GM18861 (cell line): Measurements from ENCODE around the gene KBTBD4.
A peak's percentile ranks its signal among the peaks of the same experiment; 100 is the strongest.
"Not testable (repeated sequence)": the region's sequence is repeated elsewhere in the genome, so short reads cannot be mapped to it uniquely, and the experiment has no call there.

Source experiments
- ATAC-seq: cut with Tn5 transposase; IDR thresholded peaks from one replicate; pipeline ENCODE4 v1.9.1; 2021; ENCODE audit not compliant: unreplicated experiment

The KBTBD4 gene

DNA sequence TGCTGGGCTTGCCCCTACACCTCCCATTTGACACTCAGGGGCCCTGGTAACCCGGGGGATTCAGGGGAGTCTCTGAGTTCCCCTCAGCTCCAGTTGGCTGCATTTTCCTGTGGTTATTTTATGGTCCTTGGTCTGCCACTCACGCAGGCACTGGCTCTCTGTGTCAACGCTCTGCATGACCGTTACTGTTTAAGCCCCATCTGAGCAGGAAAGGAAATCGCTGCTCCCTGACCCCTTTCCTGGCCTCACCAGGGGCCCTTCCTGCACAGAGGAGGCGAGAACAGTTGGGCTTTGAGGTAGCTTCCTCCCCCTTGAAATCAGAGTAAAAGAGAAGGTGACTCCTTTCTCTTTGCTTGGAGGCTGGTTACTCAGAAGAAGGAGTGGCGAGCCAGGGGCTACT lies 13.0 kb upstream of the KBTBD4 start:
- ATAC-seq: no peak

GRCh38 chr11:47589977-47590861 lies 11.4 kb upstream of the KBTBD4 start:
- no peak for ATAC-seq

DNA sequence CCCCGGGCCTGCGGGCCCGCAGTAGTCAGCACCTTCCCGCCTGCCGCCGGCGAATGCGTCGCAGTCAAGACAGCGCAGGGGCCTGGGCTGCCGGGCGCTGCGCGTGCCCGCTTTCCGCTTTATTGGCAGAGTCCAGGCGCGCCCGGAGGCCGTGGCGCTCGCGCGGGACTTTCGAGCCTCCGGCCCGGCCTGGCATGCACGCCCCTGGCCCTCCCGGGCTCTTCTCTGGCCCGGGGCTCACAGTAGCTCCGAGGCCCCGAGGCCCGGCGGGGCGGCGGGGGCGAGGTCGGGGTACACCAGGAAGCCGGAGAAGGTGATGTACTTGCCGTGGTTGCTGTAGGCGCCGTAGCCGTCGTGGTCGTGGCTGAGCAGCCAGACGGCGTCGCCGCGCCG lies 10.8 kb upstream of the KBTBD4 start:
- ATAC-seq: no peak

GRCh38 chr11:47589118-47589517 lies 10.3 kb upstream of the KBTBD4 start:
- ATAC-seq: no peak

DNA sequence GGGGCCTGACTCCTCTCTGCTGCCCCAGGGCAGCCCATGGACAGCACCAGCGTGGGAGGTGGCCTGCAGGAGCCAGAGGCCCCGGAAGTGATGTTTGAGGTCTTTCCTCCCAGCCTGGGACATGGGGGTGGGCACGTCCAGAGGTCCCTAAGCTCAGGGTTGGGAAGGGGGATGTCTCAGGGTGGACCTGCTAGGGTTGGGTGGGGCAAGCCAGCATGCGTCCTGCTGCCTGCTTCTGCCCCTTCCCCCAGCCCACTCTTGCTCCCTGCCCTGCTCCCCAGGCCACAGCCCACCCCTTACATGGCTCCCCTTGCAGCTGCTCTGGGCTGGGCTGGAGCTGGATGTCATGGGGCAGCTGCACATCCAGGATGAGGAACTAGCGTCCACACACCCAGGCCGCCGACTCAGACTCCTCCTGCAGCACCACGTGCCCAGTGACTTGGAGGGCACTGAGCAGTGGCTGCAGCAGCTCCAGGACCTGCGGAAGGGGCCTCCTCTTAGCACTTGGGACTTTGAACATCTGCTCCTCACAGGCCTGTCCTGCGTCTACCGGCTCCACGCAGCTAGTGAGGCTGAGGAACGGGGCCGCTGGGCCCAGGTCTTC lies 9.1 kb upstream of the KBTBD4 start:
- ATAC-seq: no peak

GRCh38 chr11:47587039-47587716 lies 8.4 kb upstream of the KBTBD4 start:
- no peak for ATAC-seq

DNA sequence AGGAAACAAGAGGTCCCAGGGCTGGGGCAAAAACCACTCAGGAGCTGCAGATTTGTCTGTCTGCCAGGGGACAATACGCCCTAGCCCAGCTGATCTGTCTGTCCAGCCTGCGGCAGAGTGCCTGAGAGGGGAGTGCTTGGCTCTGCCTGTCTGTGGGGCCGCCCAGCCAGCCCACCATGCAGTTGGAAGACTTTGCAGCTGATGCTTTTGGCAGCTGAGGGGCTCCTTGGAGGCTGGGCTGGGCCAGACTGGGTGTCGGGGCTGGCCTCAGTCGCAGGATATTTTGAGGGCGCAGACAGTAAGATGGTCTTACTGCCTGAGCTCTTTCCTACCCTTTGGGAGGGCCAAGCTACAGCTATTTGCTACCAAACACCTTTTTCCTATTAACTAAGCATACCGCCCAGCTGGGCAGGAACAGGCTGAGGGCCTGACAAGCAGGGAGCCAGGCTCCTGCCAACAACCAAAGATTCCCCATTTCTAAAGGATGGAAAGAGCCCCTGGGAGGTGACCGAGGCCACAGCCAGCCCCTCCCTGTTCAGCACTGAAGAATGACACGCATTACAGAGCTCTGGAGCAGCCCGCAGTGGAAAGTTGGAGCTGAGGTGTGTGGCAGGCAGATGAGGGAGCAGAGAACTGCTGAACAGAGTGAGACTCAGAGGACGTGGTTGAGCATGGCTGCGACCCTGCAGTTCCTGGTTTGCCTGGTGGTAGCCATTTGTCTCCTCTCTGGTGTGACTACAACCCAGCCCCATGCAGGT lies 7.5 kb upstream of the KBTBD4 start, which contains the start of gene FAM180B:
TSS of gene FAM180B (plus strand) at position 581 of the 758 bp plus-strand sequence. CDS start at position 672, 91 bp downstream.
- ATAC-seq: no peak

DNA sequence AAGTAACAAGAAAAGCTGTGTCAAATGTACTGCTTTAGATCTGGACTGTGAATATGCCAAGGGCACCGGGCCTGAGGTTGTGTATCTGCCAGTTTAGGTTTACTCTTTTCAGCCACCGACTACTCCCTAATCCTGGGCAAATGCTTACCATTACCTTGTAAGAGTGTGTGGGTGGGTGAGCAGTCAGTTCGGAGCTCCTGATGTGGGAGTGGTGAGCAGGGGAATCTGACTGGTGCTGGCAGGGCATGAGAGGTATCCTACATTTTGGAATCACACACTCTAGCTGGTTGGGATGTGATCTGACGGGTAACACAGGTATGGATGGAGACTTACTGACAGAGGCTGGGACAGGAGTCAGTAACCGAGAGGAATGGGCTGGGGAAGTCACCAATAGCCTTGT lies 5.1 kb upstream of the KBTBD4 start:
- no peak for ATAC-seq

DNA sequence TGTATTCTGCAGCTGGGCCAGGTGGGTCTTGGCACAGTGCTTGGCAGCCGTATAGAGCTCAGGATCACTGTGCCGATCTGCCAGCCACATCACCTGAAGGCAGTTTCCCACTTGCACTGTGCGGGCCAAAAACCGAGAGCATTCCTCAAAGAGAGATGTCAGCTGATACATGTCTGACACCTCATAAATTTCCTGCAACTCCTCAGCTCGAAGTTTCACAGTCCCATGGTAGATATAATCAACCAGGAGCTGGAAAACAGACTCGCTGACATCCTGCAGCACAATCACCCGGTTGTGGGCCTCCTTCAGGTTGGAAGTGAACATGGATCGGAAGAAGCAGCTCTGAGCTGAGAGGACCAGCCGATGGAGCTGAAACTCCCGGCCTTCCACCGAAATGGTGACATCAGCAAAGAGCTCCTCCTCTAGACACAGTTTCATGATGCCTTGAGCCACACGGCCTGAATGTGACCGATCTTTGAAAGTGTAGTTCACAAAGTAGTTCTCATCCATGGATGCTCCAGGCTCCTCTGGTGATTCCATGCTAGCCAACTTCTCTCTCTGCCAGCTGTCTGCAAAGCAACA lies 1.2 kb downstream of the KBTBD4 start:
- ATAC-seq: no peak

DNA sequence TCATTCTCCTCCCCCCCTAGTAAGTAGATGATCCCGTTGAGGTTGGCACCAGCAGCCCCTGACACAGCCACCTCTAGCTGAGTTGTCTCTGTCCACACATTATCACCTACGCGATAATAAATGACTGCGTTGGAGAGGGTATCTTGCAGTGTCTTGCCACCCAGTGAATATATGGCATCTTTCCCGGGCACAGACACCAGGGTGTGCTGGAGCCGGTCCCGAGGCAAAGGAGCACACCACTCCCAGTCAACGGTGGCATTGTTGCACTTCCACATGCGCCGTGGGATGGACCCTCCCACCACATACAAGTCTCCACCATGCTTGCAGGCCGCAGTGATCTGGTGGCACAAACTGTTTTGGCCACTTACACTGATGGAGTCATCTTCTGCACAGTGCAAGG lies 5.4 kb downstream of the KBTBD4 start:
- no peak for ATAC-seq

GRCh38 chr11:47572715-47573255 lies 6.0 kb downstream of the KBTBD4 start:
- no peak for ATAC-seq

GRCh38 chr11:47571895-47572294 lies 6.9 kb downstream of the KBTBD4 start:
- ATAC-seq: no peak

GRCh38 chr11:47571357-47571729 lies 7.4 kb downstream of the KBTBD4 start:
- ATAC-seq: no peak

- ATAC-seq: no peak
These were observed 8.0 kb downstream of the KBTBD4 start for GRCh38 chr11:47570651-47571356.

DNA sequence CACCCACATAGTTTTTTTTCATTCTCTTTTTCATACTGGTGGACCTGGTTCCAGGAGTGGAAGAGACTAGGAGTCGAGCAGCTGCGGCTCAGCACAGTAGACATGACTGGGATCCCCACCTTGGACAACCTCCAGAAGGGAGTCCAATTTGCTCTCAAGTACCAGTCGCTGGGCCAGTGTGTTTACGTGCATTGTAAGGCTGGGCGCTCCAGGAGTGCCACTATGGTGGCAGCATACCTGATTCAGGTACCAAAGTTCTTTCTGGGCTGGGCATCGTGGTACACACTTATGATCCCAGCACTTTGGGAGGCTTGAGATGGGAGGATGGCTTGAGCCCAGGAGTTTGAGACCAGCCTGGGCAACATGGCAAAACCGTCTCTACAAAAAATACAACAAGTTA lies 9.1 kb downstream of the KBTBD4 start:
- ATAC-seq: no peak

DNA sequence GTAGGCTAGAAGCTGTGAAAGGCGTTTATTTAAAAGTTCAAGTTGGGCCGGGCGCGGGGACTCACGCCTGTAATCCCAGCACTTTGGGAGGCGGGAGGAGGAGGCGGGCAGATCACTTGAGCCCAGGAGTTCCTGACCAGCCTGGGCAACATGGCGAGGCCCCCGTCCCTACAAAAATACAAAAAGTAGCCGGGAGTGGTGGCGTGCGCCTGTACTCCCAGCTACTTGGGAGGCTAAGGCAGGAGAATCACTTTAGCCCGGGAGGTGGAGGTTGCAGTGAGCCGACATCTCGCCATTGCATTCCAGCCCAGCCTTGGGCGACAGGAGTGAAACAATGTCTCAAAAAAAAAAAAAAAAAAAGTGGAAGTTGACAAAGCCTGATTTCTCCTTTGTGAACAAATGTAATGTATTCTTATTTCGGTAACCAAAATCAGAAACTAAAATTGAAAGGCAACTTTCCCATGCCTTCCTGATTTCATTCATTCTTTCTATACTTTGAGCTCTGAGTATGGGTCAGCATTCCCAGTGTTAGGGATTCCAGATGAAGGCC lies 12.5 kb downstream of the KBTBD4 start:
- ATAC-seq: no peak

DNA sequence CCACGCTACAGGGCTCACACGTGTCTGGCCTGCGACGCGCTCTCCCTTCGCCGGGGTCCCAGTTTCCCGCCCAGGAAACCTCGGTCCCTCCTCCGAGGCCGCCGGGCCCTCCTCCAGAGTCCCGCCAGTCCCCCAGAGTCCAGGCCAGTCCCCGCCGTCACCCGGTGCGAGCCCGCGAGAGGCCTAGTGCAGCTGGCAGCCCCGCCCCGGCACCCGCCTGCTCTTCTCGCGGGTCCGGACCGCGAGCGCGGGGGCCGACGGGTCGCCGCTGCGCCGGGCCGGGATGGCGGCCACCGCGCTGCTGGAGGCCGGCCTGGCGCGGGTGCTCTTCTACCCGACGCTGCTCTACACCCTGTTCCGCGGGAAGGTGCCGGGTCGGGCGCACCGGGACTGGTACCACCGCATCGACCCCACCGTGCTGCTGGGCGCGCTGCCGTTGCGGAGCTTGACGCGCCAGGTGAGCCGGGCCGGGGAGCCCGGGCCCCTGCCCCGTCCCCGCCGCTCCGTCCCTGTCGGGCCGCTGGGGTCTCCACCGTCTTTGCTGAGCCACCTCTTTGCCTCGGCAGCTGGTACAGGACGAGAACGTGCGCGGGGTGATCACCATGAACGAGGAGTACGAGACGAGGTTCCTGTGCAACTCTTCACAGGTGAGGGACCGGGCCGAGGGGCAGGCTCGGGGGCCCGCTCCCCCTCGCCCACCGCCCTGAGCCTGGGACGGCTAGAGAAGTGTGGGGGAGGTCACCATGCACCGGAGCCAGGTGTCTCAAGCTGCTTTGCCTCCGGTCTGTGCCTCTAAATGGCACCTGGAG lies 13.2 kb downstream of the KBTBD4 start, which contains the start of gene PTPMT1:
TSS of gene PTPMT1 (plus strand) at position 260 of the 809 bp plus-strand sequence. CDS start at position 284, 24 bp downstream.
- peak; percentile 87 for ATAC-seq

GRCh38 chr11:47564933-47565339 lies 13.8 kb downstream of the KBTBD4 start:
- ATAC-seq: no peak

DNA sequence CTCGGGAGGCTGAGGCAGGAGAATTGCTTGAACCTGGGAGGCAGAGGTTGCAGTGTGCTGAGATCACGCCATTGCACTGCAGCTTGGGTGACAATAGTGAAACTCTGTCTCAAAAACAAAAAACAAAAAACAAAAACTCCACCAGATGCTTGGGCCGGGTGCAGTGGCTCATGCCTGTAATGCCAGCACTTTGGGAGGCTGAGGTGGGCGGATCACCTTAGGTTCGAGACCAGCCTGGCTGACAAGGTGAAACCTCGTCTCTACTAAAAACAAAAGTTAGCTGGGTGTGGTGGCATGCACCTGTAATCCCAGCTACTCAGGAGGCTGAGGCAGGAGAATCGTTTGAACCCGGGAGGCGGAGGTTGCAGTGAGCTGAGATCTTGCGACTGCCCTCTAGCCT lies 14.4 kb downstream of the KBTBD4 start:
- ATAC-seq: not testable (repeated sequence)
